Nephron progenitor cell (in vitro differentiated cells): Measurements from ENCODE around the gene PACRGL.
A peak's percentile ranks its signal among the peaks of the same experiment; 100 is the strongest.

Experiments used
- DNase-seq: peaks from one replicate; pipeline ENCODE4 v3.0.0; 2021
- H3K27ac Mint-ChIP-seq: 2 replicates; pipeline ENCODE4 v1.8.0; 2021; ENCODE audit warnings: mild to moderate bottlenecking, moderate library complexity, mixed read lengths
- H3K27me3 Mint-ChIP-seq: 2 replicates; pipeline ENCODE4 v1.8.0; 2021; ENCODE audit warnings: mild to moderate bottlenecking, low read depth, mixed read lengths; ENCODE audit not compliant: poor library complexity
- H3K36me3 Mint-ChIP-seq: 2 replicates; pipeline ENCODE4 v1.8.0; 2021; ENCODE audit warnings: low read depth, mixed read lengths
- H3K4me1 Mint-ChIP-seq: 2 replicates; pipeline ENCODE4 v1.8.0; 2021; ENCODE audit warnings: mixed read lengths
- H3K4me3 Mint-ChIP-seq: 2 replicates; pipeline ENCODE4 v1.8.0; 2021; ENCODE audit warnings: mild to moderate bottlenecking, moderate library complexity, mixed read lengths
- H3K9me3 Mint-ChIP-seq: 2 replicates; pipeline ENCODE4 v1.8.0; 2021; ENCODE audit warnings: mild to moderate bottlenecking, moderate library complexity, mixed read lengths
- TF ChIP-seq, protein P1 (sequence below): fragments of 200-600 bp; sonication (generic); IDR thresholded peaks from 2 replicates; pipeline ENCODE4 v1.5.0; 2021; ENCODE audit warnings: antibody characterized with exemption

Gene PACRGL

DNA sequence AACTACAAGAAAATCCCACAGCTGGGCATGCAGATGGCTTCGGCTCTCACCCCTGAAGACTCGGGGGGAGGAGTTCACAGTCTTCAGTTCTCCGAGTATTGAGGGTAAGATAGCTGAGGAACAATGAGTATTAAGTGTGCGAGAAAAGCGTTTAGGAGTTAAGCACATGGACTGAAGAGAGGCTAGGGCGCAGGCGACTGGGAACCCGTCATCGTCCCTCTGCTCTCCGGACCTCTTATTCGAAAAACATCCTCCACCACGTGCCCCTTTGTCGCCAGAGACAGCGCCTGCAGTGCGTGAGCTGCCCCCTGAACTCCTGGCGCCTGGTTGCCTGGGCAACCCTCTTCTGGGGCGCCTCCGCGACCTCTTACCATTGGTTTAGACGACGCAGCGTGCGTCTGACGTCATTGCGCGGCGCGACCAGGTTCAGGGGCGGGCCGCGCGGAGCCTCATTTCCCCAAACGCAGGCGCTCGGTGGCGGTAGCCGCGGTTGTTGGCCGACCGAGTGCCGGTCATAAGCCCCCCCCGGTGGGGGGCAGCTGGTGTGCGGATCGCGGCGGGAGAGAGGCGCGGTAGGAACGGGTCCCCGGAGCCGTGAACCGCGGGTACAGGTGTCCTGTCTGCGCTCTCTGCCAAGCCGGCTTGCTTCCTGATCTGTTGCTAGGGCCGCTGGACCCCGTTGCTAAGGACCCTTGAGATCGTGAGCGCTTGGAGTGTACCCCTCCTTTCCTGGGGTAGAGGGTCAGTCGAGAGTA is at the start of gene PACRGL:
Gene PACRGL (plus strand): TSS at position 452 of the 755 bp plus-strand sequence. CDS start 4,024 bp downstream, outside the sequence.
- no peaks in the 10 kb centered on the region for H3K9me3 Mint-ChIP-seq
- TF ChIP-seq, protein P1, sequence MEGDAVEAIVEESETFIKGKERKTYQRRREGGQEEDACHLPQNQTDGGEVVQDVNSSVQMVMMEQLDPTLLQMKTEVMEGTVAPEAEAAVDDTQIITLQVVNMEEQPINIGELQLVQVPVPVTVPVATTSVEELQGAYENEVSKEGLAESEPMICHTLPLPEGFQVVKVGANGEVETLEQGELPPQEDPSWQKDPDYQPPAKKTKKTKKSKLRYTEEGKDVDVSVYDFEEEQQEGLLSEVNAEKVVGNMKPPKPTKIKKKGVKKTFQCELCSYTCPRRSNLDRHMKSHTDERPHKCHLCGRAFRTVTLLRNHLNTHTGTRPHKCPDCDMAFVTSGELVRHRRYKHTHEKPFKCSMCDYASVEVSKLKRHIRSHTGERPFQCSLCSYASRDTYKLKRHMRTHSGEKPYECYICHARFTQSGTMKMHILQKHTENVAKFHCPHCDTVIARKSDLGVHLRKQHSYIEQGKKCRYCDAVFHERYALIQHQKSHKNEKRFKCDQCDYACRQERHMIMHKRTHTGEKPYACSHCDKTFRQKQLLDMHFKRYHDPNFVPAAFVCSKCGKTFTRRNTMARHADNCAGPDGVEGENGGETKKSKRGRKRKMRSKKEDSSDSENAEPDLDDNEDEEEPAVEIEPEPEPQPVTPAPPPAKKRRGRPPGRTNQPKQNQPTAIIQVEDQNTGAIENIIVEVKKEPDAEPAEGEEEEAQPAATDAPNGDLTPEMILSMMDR = no peak
- peak within 1 kb of the TSS; percentile 93 for H3K4me3 Mint-ChIP-seq
- H3K27me3 Mint-ChIP-seq = no peaks in the 10 kb centered on the region
- H3K4me1 Mint-ChIP-seq = peaks cover 47% of the 10 kb centered on the region
- DNase-seq = peak; percentile 92
- H3K36me3 Mint-ChIP-seq = peaks cover 16% of the 10 kb centered on the region
- H3K27ac Mint-ChIP-seq = peak within 1 kb of the TSS; percentile 86

DNA sequence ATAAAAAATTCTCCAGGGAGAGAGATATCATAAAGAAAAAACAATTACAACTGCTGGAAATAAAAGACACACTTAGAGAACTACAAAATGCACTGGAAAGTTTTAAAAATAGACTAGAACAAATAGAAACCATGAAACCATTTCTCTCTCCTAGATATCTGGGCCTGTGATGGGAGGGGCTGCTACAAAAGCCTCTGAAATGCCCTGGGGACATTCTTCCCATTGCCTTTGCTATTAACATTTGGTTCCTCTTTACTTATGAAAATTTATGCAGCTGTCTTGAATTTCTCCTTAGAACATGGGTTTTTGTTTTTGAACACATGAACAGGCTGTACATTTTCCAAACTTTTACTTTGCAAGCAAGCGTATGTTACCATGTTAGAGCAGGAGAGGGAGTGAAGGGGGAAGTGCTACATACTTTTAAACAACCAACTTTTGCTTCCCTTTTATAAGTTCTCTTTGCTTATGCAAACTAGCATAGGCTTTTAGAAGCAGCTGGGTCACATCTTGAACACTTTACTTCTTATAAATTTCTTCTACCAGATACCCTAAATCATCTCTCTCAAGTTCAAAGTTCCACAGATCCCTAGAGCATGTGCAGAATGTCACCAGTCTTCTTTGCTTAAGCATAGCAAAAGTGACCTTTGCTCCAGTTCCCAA is 47.9 kb upstream of the PACRGL start:
- TF ChIP-seq, protein P1 = no peak
- no peak overlapping the region for H3K4me3 Mint-ChIP-seq
- DNase-seq = no peak
- H3K27ac Mint-ChIP-seq = no peak overlapping the region
- H3K4me1 Mint-ChIP-seq = peaks cover 20% of the 10 kb centered on the region
- H3K9me3 Mint-ChIP-seq = peaks cover 40% of the 10 kb centered on the region
- no peaks in the 10 kb centered on the region for H3K36me3 Mint-ChIP-seq
- H3K27me3 Mint-ChIP-seq = peaks cover 11% of the 10 kb centered on the region

DNA sequence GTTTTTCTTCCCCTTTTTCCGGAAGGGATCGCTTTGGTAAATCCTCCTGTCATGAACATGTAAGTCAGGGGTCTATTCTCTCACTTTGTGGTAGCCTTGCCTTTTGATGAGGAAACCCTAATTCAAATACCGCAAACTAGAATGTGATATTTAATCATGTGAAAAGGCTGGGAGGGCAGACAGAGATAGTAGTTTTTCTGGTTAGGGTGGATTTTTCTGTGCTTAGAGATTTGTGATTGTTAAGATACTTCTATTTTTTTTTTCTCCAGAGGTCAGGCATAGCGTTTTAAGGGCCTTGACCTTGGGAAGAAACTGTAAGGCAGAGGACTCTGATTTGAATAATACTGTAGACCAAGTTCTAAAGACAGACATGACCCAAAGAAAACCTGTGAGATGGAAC is 41.8 kb upstream of the PACRGL start:
- peaks cover 6% of the 10 kb centered on the region for H3K4me1 Mint-ChIP-seq
- H3K27me3 Mint-ChIP-seq = peaks cover 5% of the 10 kb centered on the region
- H3K36me3 Mint-ChIP-seq = no peaks in the 10 kb centered on the region
- peaks cover 17% of the 10 kb centered on the region for H3K9me3 Mint-ChIP-seq
- H3K4me3 Mint-ChIP-seq = no peak overlapping the region
- TF ChIP-seq, protein P1 = no peak
- DNase-seq = no peak
- no peak overlapping the region for H3K27ac Mint-ChIP-seq

DNA sequence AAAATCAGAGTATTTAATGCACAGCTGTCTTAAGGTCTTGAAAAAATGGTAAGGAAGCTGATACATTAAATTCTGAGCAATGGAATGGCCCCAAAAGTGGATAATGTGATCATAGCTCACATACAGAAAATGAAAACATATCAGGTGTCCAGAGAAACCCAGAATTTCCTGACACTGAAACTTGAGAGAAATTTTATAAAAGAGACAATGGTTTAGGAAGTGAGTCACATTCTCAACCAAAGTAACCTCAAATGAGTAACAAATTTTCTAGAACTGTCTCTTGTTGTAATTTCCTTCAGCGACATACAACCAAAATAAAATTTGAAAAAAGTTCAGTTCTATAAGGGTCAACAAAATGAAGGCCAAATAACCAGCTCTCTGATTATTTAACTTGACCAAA is 37.4 kb upstream of the PACRGL start:
- DNase-seq = no peak
- Mint-ChIP-seq H3K27ac (no peak overlapping the region), H3K4me1 (peaks cover 32% of the 10 kb centered on the region), H3K27me3 (no peaks in the 10 kb centered on the region), H3K9me3 (peaks cover 15% of the 10 kb centered on the region), H3K36me3 (peaks cover 2% of the 10 kb centered on the region), H3K4me3 (no peak overlapping the region)
- TF ChIP-seq, protein P1 = no peak

DNA sequence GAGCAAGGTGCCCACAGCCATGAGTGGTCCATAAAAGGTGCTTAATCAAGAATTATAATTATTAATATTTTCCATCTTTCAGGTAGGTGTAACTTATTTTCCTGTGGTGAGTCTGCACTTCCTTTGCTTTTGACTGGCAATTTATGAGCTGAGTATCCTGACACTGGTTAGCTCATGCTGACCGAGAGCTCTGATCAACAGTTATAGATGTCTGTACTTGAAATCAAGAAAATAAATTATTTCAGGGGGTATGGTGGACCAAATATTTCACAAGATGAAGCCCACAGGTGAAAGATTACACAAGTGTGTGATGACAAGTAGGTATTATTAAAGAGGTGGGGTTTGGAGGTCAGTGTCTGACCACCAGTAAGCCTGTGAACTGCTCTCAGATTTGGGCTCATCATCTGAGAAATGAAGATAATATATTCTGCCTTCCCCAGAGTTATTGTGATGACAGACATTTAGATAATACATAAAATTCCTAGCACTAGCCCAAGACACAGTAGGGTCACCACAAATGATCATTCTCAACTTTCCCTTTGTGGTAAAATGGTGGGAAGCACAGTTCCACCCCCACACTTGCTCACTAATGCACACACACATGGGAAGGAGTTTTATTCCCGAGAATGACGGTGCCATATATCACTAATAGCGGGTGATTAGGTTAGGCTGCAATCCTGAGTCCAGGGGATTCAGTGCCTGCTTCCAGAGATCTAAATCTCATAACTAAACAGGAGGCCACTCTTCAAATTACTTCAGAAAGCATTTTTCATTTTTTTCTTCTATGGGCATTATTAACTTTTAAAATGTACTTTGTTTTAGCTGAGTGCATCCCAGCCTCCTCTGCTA is 34.0 kb upstream of the PACRGL start:
- no peak for DNase-seq
- Mint-ChIP-seq H3K36me3 (peaks cover 5% of the 10 kb centered on the region), H3K4me3 (peak overlapping the region; percentile 51), H3K9me3 (peaks cover 26% of the 10 kb centered on the region), H3K27me3 (no peaks in the 10 kb centered on the region), H3K4me1 (peaks cover 31% of the 10 kb centered on the region), H3K27ac (peak overlapping the region; percentile 84)
- TF ChIP-seq, protein P1 = no peak
